DOHH2 (cell line): ENCODE results near the gene ERVK3-1.

ENCODE experiments used
- H3F3A ChIP-seq: fragments of 200-600 bp; sonication (generic), shearing (Covaris generic); 2 replicates; pipeline ENCODE4 v1.6.0; 2016; ENCODE audit warnings: antibody characterized with exemption, mild to moderate bottlenecking; ENCODE audit not compliant: control insufficient read depth, insufficient read depth
- H3K27ac ChIP-seq: fragments of 200-600 bp; sonication (generic); 2 replicates; pipeline ENCODE4 v1.5.1; 2014; ENCODE audit warnings: low read depth, mild to moderate bottlenecking, low read length, moderate library complexity
- H3K27me3 ChIP-seq: fragments of 200-600 bp; sonication (generic); 2 replicates; pipeline ENCODE4 v1.6.1; 2014; ENCODE audit warnings: mild to moderate bottlenecking, low read length, mixed read lengths; ENCODE audit not compliant: control insufficient read depth
- H3K36me3 ChIP-seq: fragments of 200-600 bp; sonication (generic); 2 replicates; pipeline ENCODE4 v1.6.1; 2014; ENCODE audit warnings: mild to moderate bottlenecking, low read length, moderate library complexity, mixed read lengths; ENCODE audit not compliant: control insufficient read depth
- H3K4me1 ChIP-seq: fragments of 200-600 bp; sonication (generic); 2 replicates; pipeline ENCODE4 v1.6.1; 2014; ENCODE audit warnings: mild to moderate bottlenecking, low read length, mixed read lengths; ENCODE audit not compliant: control insufficient read depth
- H3K4me2 ChIP-seq: fragments of 200-600 bp; sonication (generic); 2 replicates; pipeline ENCODE4 v1.6.0; 2014; ENCODE audit warnings: mild to moderate bottlenecking, low read length, moderate library complexity
- H3K4me3 ChIP-seq: fragments of 200-600 bp; sonication (generic); 2 replicates; pipeline ENCODE4 v1.5.1; 2014; ENCODE audit warnings: mild to moderate bottlenecking, low read length, mixed read lengths
- H3K79me2 ChIP-seq: fragments of 200-600 bp; sonication (generic); 2 replicates; pipeline ENCODE4 v1.6.1; 2014; ENCODE audit warnings: mild to moderate bottlenecking, low read length, mixed read lengths; ENCODE audit not compliant: control insufficient read depth
- H3K9me2 ChIP-seq: fragments of 200-600 bp; sonication (generic); replicated peaks from 2 replicates; pipeline ENCODE4 v1.6.1; 2014; ENCODE audit warnings: mild to moderate bottlenecking, low read length, mixed read lengths; ENCODE audit not compliant: control insufficient read depth
- H3K9me3 ChIP-seq: fragments of 200-600 bp; sonication (generic); 2 replicates; pipeline ENCODE4 v1.6.1; 2014; ENCODE audit warnings: antibody characterized with exemption, low read length, mixed read lengths; ENCODE audit not compliant: control insufficient read depth, insufficient read depth
- H4K20me1 ChIP-seq: fragments of 200-600 bp; sonication (generic); 2 replicates; pipeline ENCODE4 v1.6.0; 2014; ENCODE audit warnings: low read depth, mild to moderate bottlenecking, antibody characterized with exemption, low read length, moderate library complexity; ENCODE audit not compliant: control insufficient read depth, insufficient read depth
- EZH2phosphoT487 ChIP-seq: fragments of 200-600 bp; sonication (generic); IDR thresholded peaks from 2 replicates; pipeline ENCODE4 v1.6.1; 2017; ENCODE audit warnings: borderline replicate concordance, mild to moderate bottlenecking, antibody characterized with exemption, low read length, moderate library complexity, mixed read lengths
- TF ChIP-seq, protein P1 (sequence below): fragments of 200-600 bp; sonication (generic); IDR thresholded peaks from one replicate; pipeline ENCODE4 v1.5.1; 2014; ENCODE audit warnings: antibody characterized with exemption, mild to moderate bottlenecking, low read depth, low read length; ENCODE audit not compliant: poor library complexity, severe bottlenecking

ERVK3-1 gene

DNA sequence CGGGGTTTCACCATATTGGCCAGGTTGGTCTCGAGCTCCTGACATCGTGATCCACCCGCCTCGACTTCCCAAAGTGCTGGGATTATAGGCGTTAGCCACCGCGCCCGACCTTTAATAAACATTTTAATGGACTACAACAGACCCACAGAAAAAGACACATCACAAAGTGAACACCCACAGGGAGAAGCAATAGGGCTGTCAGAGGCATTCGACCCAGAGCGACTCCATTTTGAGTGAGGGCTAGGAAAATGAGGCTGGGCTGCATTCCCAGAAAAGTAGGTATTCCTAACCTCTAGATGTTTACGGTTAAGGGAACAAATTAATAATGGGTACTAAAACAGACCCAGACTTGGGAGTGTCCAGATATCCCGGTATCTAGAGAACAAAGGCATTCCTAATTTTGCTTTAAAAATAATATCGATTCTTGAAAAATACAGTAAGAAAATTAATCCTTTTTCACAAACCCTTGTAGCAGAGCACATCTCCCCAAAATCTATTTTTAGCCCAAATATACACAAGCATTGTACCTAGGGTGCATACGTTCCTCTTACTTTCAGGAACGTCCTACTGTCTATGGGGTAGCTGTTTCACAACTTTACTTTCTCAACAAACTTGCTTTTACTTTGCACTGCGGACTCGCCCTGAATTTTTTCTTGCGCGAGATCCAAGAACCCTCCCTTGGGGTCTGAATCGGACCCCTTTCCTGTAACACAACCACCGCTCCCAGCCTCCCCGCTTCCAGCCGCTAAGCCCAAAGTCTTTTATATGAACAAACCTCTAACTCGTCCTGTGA lies 27.2 kb upstream of the ERVK3-1 start:
- Histone ChIP-seq H3K4me2 (peak overlapping the region; percentile 72), H3K9me3 (peaks cover 11% of the 10 kb centered on the region), H3K27me3 (no peaks in the 10 kb centered on the region), H3K79me2 (peaks cover 32% of the 10 kb centered on the region), H3K4me1 (peaks cover 13% of the 10 kb centered on the region), H4K20me1 (no peaks in the 10 kb centered on the region), H3K9me2 (no peaks in the 10 kb centered on the region), H3F3A (no peaks in the 10 kb centered on the region), H3K27ac (peak overlapping the region; percentile 50), H3K36me3 (peaks cover 22% of the 10 kb centered on the region), H3K4me3 (peak overlapping the region; percentile 83)
- TF ChIP-seq EZH2phosphoT487: no peak

DNA sequence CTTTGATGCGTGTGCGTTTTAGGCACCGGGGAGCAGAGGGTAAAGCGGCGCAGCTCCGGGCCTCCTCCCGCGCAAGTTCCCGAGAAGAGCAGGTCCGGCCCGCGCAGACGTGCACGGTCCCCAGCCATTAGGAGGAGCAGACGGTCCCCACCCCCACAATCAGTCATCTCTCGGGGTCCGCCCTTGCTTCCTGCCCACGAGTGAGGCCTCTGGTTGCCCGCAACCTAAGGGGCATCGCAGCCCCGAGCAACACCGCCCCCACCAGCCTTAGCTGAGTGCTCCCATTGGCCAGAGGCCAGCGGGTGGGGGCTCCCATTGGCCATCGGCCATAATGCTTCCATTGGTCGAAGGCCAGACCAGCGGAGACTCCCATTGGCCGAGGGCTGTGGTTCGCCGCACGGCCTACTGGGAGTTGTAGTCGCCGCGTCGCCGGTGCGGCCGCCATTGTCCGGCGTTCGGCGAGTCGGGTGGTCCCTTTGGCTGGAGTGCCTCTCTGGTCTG lies 26.6 kb upstream of the ERVK3-1 start, which contains the start of gene ZNF8:
TSS of gene ZNF8 (plus strand) at position 415 of the 501 bp plus-strand sequence. CDS start 127 bp downstream, outside the sequence.
- no peaks in the 10 kb centered on the region for H3K9me2 ChIP-seq
- H3K9me3 ChIP-seq: peaks cover 11% of the 10 kb centered on the region
- H3K27ac ChIP-seq: peak within 1 kb of the TSS; percentile 50
- H3F3A ChIP-seq: no peaks in the 10 kb centered on the region
- TF ChIP-seq EZH2phosphoT487: no peak
- TF ChIP-seq, protein P1, sequence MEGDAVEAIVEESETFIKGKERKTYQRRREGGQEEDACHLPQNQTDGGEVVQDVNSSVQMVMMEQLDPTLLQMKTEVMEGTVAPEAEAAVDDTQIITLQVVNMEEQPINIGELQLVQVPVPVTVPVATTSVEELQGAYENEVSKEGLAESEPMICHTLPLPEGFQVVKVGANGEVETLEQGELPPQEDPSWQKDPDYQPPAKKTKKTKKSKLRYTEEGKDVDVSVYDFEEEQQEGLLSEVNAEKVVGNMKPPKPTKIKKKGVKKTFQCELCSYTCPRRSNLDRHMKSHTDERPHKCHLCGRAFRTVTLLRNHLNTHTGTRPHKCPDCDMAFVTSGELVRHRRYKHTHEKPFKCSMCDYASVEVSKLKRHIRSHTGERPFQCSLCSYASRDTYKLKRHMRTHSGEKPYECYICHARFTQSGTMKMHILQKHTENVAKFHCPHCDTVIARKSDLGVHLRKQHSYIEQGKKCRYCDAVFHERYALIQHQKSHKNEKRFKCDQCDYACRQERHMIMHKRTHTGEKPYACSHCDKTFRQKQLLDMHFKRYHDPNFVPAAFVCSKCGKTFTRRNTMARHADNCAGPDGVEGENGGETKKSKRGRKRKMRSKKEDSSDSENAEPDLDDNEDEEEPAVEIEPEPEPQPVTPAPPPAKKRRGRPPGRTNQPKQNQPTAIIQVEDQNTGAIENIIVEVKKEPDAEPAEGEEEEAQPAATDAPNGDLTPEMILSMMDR: no peak
- peak within 1 kb of the TSS; percentile 83 for H3K4me3 ChIP-seq
- H3K27me3 ChIP-seq: no peaks in the 10 kb centered on the region
- no peaks in the 10 kb centered on the region for H4K20me1 ChIP-seq
- H3K4me2 ChIP-seq: peak within 1 kb of the TSS; percentile 87
- H3K79me2 ChIP-seq: peaks cover 32% of the 10 kb centered on the region
- H3K36me3 ChIP-seq: peaks cover 22% of the 10 kb centered on the region
- peaks cover 13% of the 10 kb centered on the region for H3K4me1 ChIP-seq

DNA sequence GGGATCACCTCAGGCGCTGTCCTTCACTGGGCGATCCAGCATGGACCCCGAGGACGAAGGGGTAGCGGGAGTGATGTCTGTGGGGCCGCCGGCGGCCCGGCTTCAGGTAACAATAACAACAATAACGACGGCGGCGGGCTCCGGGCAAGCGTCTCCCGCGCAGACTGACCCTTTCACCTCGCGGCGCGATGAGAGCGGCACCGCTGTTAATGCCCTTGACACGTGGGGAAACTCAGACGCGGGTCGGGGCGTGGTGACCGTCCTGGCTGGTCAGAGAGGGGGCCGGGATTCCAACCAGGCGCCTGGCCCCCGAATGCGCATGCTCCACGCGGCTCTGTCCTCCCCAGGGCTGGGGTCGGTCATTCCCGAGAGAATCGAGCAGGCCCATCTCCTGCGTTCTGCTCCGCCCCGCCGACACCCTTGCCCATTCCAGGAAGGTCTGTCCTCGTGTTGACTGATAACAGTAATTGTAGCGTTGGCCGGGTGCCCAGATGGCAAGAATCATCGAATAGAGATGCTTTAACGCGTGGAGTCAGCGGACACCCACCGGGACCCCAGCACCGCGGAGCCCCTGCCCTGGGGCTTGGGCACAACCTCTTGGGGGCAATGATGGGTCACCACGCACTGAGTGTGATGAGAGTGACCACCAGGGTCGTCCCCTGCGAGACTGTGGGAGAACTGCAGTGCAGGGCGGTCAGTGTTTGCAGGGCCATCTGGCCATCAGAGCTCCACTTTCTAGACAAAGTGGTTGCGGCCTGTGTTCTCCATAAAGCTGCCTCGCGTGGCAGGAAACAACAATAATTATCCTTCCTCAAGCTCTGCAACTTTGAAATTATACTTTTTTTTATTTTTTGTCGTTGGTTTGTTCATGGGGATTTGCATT lies 25.9 kb upstream of the ERVK3-1 start:
- Histone ChIP-seq H3K9me2 (no peaks in the 10 kb centered on the region), H3K4me3 (peak overlapping the region; percentile 83), H3K9me3 (peaks cover 10% of the 10 kb centered on the region), H3K36me3 (peaks cover 20% of the 10 kb centered on the region), H3K79me2 (peaks cover 32% of the 10 kb centered on the region), H4K20me1 (no peaks in the 10 kb centered on the region), H3K27ac (no peak overlapping the region), H3F3A (no peaks in the 10 kb centered on the region), H3K4me1 (peaks cover 13% of the 10 kb centered on the region), H3K4me2 (peak overlapping the region; percentile 87), H3K27me3 (no peaks in the 10 kb centered on the region)
- TF ChIP-seq, protein P1: no peak
- TF ChIP-seq EZH2phosphoT487: no peak
